ENCODE measurements around the gene TERF2IP. TPM values are rescaled to one million over a fixed set of nuclear protein-coding genes. Genes with fewer than 3 reads are reported as not detected.

Gene TERF2IP
- total and polyA plus RNA-seq, 2 donors from 2014 or later = 58.0 to 72.8 TPM

DNA sequence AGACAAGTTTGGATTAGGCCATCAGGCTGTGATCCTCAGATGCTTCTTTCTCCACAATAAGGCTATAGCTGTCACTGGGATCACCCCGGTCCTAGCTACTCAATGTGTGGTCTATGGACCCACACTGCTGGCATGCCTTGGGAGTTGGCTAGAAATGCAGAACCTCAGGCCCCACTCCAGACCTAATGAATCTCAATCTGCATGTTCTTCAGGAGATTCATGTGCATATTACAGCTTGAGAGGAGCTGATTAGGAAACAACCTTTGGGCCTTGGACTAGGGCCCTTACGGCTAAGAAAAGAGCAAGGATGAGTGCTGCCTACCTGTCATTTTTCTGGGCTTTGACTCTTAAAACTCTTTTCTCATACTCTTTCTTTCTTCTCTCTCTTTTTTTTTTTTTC, 32.0 kb upstream of the TERF2IP start:
- Histone ChIP-seq H3K4me1 (ENCODE audit: control insufficient read depth in 2 of 3, insufficient read depth in 2 of 3, low read depth in 1 of 3, low read length in 3 of 3) (no peaks in the 10 kb centered on the region), H3K27ac (ENCODE audit: low read depth in 2 of 2, low read length in 2 of 2) (no peak overlapping the region), H3K36me3 (ENCODE audit: control insufficient read depth in 2 of 3, insufficient read depth in 3 of 3, low read length in 3 of 3) (peaks cover 7 to 36% (median 25%) of the 10 kb centered on the region in 3 donors), H3K9ac (ENCODE audit: low read length in 3 of 3) (no peak overlapping the region), H3K4me3 (ENCODE audit: low read length in 3 of 3) (no peak overlapping the region), H3K9me3 (ENCODE audit: control insufficient read depth in 2 of 3, insufficient read depth in 1 of 3, low read length in 3 of 3) (no peaks in the 10 kb centered on the region), H3K27me3 (ENCODE audit: control insufficient read depth, insufficient read depth, low read length) (no peaks in the 10 kb centered on the region)
- FAIRE-seq (no peak), DNase-seq (no peak)
- intact Hi-C loops (cut with DNase I) = no loop called here
- TF ChIP-seq, protein P1, sequence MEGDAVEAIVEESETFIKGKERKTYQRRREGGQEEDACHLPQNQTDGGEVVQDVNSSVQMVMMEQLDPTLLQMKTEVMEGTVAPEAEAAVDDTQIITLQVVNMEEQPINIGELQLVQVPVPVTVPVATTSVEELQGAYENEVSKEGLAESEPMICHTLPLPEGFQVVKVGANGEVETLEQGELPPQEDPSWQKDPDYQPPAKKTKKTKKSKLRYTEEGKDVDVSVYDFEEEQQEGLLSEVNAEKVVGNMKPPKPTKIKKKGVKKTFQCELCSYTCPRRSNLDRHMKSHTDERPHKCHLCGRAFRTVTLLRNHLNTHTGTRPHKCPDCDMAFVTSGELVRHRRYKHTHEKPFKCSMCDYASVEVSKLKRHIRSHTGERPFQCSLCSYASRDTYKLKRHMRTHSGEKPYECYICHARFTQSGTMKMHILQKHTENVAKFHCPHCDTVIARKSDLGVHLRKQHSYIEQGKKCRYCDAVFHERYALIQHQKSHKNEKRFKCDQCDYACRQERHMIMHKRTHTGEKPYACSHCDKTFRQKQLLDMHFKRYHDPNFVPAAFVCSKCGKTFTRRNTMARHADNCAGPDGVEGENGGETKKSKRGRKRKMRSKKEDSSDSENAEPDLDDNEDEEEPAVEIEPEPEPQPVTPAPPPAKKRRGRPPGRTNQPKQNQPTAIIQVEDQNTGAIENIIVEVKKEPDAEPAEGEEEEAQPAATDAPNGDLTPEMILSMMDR (IDR thresholded peaks at IDR 0.05; ENCODE audit: borderline replicate concordance, extremely low read depth, insufficient read depth) = no peak

DNA sequence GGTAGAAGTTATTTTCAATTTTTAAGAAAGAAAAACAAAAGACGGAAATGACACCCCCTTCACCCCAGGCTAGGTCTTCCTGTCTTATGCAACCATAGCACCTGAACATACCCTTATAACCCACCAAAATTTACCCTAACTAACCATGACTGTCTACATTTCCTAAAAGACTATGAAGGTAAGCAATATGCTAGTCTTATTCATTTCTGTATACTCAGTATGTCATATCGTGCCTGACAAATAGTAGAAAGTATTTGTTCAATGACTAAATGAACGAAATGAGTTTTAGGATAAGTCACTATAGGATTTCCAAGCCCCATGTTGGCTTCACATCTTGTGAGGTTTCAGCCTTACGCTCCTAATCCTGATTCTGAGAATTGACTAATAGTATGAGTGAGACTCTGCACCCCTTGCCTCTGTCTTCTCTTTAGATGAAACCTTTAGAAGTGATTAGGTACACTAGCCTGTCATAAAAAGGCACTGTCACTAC, 31.0 kb upstream of the TERF2IP start:
- intact Hi-C loops (cut with DNase I) = no loop called here
- Histone ChIP-seq H3K27ac (ENCODE audit: low read depth in 2 of 2, low read length in 2 of 2) (no peak overlapping the region), H3K4me1 (ENCODE audit: control insufficient read depth in 2 of 3, insufficient read depth in 2 of 3, low read depth in 1 of 3, low read length in 3 of 3) (no peaks in the 10 kb centered on the region), H3K9ac (ENCODE audit: low read length in 3 of 3) (no peak overlapping the region), H3K9me3 (ENCODE audit: control insufficient read depth in 2 of 3, insufficient read depth in 1 of 3, low read length in 3 of 3) (no peaks in the 10 kb centered on the region), H3K4me3 (ENCODE audit: low read length in 3 of 3) (no peak overlapping the region), H3K27me3 (ENCODE audit: control insufficient read depth, insufficient read depth, low read length) (no peaks in the 10 kb centered on the region), H3K36me3 (ENCODE audit: control insufficient read depth in 2 of 3, insufficient read depth in 3 of 3, low read length in 3 of 3) (peaks cover 7 to 34% (median 25%) of the 10 kb centered on the region in 3 donors)
- FAIRE-seq (no peak), DNase-seq (no peak)
- TF ChIP-seq, protein P1 (IDR thresholded peaks at IDR 0.05; ENCODE audit: borderline replicate concordance, extremely low read depth, insufficient read depth) = no peak

DNA sequence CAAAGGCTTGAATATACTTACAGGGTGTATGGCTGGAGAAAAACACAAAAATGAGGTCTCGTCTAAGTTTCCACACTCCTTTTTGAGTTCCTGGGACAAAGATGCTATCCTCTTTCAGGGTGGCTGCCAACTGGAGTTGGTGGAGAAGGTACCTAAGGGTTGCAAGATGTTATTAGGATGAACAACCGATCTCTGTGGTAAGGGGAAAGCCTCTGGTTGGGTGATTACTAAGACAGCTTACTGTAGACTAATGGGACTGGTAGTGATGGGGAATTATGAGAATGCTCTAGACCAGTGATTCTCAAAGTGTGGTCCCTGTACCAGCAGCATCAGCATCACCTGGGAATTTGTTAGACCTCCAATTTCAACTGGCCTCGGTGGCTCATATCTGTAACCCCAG, 30.5 kb upstream of the TERF2IP start:
- Histone ChIP-seq H3K4me3 (ENCODE audit: low read length in 3 of 3) (no peak overlapping the region), H3K27ac (ENCODE audit: low read depth in 2 of 2, low read length in 2 of 2) (no peak overlapping the region), H3K9ac (ENCODE audit: low read length in 3 of 3) (no peak overlapping the region), H3K27me3 (ENCODE audit: control insufficient read depth, insufficient read depth, low read length) (no peaks in the 10 kb centered on the region), H3K9me3 (ENCODE audit: control insufficient read depth in 2 of 3, insufficient read depth in 1 of 3, low read length in 3 of 3) (no peaks in the 10 kb centered on the region), H3K36me3 (ENCODE audit: control insufficient read depth in 2 of 3, insufficient read depth in 3 of 3, low read length in 3 of 3) (peaks cover 5 to 31% (median 23%) of the 10 kb centered on the region in 3 donors), H3K4me1 (ENCODE audit: control insufficient read depth in 2 of 3, insufficient read depth in 2 of 3, low read depth in 1 of 3, low read length in 3 of 3) (peaks cover 0 to 2% (median under 1%) of the 10 kb centered on the region in 3 donors)
- FAIRE-seq (no peak), DNase-seq (no peak)
- TF ChIP-seq, protein P1 (IDR thresholded peaks at IDR 0.05; ENCODE audit: borderline replicate concordance, extremely low read depth, insufficient read depth) = no peak
- intact Hi-C loops (cut with DNase I) = no loop called here

DNA sequence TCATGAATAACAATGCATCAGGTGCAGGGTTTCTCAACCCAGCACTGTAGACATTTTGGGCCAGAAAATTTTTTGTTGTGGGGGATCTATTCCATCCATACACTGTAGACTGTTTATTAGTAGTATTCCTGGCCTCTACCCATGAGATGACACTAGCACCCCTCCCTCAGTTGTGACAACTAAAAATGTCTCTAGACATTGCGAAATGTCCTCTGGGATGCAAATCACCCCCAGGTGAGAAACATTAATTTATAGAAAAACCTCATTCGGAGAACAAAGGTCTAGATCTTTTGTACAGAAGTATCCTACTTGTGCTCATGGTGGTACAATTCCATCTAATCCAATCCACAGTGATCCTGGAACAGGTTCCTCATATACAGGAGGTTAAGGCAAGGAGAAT, 28.8 kb upstream of the TERF2IP start:
- TF ChIP-seq, protein P1 (IDR thresholded peaks at IDR 0.05; ENCODE audit: borderline replicate concordance, extremely low read depth, insufficient read depth) = no peak
- Histone ChIP-seq H3K9me3 (ENCODE audit: control insufficient read depth in 2 of 3, insufficient read depth in 1 of 3, low read length in 3 of 3) (no peaks in the 10 kb centered on the region), H3K27ac (ENCODE audit: low read depth in 2 of 2, low read length in 2 of 2) (no peak overlapping the region), H3K9ac (ENCODE audit: low read length in 3 of 3) (no peak overlapping the region), H3K4me1 (ENCODE audit: control insufficient read depth in 2 of 3, insufficient read depth in 2 of 3, low read depth in 1 of 3, low read length in 3 of 3) (peaks cover 0 to 6% (median 3%) of the 10 kb centered on the region in 3 donors), H3K4me3 (ENCODE audit: low read length in 3 of 3) (no peak overlapping the region), H3K36me3 (ENCODE audit: control insufficient read depth in 2 of 3, insufficient read depth in 3 of 3, low read length in 3 of 3) (peaks cover 5 to 20% (median 17%) of the 10 kb centered on the region in 3 donors), H3K27me3 (ENCODE audit: control insufficient read depth, insufficient read depth, low read length) (no peaks in the 10 kb centered on the region)
- no peak for DNase-seq
- intact Hi-C loops (cut with DNase I) = no loop called here
- FAIRE-seq = no peak

All from kidney (tissue), 14 donors.